ENCODE measurements around the gene GPR183.
"Not testable (repeated sequence)": the region's sequence is repeated elsewhere in the genome, so short reads cannot be mapped to it uniquely, and the experiment has no call there.

Gene GPR183

DNA sequence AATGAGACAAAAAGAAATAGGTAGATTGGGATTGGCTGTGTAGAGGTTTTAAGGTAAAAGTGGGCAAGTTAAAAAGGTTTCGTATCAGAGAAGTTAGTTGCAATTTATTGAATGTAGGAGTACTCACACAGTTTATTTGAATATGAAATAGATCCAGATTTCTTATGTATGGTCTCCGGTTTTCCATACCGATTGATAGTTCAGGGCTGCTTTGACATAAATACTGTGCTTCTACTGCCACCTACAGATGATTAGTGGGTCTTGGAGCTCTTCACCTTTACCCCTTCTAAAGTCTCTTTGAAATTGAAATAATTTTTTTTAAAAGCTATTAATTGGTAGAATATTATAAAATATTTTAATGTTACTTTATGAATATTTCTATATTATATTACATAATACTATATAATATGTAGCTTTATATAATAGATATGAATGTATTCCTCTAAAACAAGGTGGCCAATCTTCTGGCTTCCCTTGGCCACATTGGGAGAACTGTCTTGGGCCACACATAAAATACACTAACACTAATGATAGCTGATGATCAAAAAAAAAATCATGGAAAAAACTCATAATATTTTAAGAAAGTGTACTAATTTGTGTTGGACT lies 41.3 kb downstream of the GPR183 start:
- DNase-seq: no peak

DNA sequence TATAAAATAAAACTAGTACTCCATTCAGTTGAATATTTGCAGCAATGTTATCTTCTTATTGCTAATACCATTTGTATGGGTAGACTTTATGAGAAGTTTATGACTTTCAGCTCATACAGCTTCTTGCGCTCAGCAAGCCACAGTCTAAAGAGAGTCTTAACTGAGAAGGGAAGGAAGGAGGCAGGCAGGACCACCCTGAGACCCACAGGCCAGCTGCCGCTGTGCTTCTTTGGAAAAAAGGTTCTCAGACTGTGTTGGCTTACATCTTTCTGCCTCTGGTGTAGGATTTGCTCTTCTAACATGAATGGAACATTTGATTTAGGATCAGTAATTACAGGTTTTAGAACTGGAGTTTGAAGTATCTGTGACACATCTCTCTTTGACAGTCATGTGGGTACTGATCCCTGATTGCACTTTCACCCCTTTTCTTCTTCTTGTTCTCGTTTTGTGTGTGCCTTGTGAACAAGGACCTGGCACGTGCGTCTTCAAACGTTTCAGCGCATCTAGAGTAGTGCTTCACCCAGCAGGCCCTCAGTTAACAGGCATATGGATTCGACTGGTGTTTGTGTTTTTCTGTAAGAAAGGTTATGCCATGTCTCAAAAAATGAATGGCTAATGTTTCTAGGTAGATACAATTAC lies 41.9 kb downstream of the GPR183 start:
- DNase-seq: no peak

DNA sequence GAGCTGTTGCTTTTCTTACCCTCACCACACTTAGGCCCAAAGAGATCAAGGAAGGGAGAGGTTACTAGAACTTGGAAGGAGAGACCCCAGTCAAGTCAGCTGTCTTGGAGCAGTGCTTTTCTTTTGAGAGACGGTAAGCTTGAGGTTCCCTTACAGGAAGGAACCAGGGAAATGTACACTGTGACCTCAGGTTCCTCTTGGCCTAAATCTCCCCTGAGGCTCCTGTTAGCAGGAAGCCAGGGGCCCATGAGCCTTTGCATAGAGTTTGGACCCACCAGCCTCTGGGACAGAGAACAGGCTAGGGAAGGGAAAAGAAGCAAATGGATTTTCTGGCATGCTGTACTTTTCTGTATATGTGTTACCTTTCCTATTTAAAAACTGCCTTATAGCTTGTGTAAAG lies 43.1 kb downstream of the GPR183 start:
- no peak for DNase-seq

DNA sequence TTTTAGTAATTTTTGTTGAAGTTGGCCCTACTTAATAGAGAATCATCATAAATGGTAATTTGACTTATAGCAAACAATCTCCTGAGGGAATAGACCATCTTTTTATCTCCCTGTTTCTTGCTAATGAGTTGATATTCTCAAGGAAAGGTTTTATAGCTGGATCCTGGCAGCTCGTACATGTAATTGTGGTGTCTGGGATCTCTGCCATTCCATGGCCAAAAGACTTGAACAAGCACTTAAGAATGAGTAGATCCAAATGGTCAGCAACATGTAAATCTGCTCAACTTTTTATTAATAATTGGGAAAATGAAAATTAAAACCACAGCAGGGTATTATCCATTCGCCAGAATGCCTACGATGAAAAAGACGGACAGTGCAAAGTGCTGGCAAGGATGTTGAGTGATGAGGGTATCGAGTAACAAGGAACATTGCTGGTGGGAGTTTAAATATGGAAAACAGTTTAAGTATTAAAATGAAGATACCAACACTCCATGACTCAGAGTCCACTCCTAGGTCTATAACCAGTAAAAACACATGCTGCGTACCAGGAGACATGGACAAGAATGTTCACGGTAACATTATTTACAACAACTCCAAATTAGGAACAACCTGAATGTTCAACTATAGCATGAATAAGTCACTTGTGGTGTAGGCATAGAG lies 43.9 kb downstream of the GPR183 start:
- DNase-seq: no peak

DNA sequence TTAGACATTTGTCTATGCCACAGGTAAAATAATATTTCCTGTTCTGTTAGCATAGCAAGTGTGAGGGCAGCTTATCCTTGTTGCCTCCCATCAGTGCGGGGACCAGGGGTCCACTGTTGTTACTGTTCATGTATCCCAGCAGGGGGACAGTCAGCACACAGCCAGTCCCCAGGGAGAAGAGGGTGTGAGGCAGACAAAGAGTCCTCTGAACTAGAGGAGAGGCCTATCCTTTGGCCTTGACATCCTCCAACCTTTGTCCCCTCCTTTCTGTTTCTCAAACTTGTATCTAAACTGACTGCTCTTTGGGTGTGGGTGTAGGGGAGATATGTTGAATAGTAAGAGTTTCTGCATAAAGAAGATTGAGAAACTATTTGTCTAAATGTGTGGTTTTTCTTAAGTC lies 46.1 kb downstream of the GPR183 start:
- DNase-seq: no peak

DNA sequence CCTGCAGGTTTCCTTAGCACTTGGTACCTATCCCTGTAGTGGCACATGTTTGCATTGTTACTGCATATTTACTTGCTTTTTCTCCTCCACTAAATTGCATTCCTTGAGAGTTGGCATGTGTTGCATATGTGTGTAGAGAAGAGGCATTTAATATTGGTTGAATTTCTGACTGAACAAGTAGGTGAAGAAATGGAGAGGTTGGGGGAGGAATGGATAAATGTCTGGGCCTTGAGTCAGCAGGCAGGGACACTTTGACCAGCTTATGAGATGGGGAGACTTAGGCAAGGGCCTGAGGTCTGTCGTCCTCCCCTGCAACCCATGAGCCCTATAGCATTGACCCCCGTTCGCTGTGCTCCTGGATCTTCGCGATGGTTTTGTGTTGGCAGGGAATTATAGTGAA lies 47.0 kb downstream of the GPR183 start:
- no peak for DNase-seq

DNA sequence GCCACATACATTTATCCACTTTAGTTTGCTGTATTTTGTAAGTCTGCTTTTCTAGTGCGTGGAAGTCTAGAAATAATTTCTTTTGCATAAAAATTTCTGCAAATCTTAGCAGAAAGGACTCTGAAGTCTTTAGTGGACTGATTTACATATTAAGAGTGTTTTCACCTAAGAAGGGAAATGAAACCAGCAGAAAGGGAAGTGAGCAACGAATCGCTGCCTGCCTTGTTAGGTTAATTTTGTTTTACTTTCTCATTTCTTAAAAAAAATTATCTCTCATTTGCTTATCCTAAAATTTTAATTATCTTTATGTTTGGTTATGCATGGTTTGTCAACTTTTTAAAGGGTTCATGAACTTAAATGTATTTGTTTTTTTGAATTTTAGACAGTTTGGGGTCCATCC lies 48.3 kb downstream of the GPR183 start:
- DNase-seq: no peak

DNA sequence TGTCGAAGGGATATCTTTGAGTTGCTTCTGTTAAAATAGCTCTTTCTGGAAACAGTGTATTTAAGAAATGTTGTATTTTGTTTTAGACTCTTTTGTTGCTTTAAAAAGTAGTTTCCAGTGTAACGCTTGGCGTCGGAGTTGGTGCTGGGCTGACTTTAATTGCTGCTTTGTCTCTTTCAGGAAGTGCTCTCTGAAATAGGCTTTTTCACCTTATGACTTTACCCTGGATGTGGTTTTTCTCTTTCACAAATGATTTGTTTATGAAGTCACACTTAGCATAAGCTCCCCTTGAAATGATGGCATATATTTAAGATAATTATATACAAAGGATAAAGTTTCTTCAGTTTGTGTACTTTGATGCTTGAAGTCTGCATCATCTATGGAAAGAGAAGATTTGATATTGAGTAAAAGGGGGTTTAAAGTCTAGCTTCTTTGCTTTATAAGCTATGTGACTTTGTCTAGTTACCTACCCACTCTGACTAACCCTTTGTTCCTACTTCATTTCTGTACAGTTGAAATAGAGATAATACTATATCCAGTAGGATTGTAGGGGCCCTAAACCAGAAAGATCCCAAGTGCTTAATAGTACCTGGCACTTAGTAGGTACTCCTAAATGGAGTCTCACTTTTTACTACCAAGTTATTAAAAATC lies 48.9 kb downstream of the GPR183 start, which contains the start of gene GPR18:
Gene GPR18 (minus strand): TSS at position 170 of the 651 bp plus-strand sequence. CDS start 2,507 bp downstream, outside the sequence.
- DNase-seq: no peak

DNA sequence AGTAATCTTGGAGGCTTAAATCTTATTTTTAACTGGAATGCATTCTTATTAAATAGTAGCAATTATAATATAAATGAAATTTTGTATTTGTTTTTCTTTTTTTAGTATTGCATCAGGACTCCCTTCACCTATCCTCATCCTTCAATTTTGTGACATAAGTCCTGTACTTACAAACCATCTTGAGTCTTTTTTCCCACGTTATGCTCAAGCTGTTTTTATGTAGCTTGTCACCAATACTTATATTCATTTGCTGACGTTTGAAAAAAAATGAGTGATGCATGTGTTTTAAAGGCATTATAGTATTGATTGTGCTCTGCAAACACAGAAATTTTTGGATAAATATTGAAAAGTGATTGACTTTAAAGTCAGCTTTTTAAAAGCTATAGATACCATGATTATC lies 49.9 kb downstream of the GPR183 start:
- DNase-seq: no peak

DNA sequence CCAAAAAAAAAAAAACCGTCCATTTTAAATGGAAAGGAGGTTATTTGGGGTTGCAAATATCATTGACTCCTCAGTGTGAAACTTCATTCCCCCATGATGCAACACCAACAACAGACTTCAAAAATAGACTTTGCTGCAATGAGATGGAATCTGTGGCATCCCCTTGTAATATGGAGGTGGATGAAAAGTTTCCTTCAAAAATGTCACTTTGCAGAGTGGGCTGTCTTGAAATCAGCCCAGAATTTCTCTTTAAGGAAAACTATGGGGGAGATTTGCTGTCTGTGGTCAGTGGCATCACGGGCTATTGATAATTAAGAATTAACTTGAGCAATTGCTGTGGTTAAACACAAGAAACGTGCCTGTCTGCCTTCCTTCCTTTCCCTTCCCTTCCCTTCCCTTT lies 50.5 kb downstream of the GPR183 start:
- DNase-seq: no peak

DNA sequence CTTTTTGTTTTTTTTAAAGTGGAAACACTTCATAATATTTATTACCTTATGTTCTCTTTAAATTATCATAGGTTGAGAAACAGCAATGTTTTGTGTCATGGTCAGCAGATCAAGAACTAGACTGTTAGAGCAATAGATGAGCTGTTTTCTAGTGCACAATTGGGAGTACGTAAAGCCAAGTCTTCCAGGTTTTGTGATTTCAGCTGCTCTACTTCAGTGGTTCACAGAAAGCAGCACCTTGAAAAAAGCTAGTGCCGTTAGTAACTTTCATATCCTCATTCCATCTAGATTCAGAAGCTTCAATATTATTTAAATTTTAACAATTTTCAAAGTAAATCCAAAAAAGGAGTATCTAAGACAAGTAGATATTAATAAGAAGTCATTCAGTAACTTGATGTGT lies 50.9 kb downstream of the GPR183 start:
- no peak for DNase-seq

DNA sequence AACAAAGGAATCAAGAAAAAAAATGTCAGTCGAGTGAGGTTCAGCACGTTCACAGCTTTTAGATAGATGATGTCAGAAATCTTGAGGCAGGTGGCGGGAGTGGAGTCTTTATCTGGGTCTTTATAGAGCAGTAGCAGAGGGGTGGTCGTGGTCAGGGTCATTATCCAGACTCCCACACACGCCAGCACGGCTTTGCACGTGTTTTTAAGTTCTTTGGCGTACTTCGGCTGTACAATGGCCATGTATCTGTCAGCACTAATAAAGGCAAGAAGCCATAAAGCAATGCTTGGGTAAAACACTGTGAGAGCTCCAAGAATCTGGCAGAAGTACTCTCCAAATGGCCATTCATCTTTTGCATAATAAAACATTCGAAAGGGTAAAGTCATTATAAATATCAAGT lies 51.9 kb downstream of the GPR183 start:
- DNase-seq: no peak

DNA sequence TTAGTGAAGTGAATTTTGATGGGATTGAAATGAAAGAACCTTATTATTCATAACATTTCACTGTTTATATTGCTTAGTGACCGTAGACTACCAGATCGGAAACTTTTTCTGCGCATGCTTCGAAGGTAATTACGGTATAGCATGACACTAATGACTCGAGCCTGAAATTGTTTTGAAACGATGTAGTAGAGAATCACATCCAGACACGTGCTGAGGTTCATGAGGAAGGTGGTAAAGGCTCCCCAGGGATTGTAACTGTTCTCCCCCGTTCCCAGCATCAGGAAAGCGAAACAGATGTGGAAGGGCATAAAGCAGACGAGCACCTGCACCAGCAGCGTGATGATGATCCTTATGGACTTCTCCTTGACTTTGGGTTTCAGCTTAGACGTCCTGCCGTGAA lies 52.4 kb downstream of the GPR183 start:
- DNase-seq: no peak

DNA sequence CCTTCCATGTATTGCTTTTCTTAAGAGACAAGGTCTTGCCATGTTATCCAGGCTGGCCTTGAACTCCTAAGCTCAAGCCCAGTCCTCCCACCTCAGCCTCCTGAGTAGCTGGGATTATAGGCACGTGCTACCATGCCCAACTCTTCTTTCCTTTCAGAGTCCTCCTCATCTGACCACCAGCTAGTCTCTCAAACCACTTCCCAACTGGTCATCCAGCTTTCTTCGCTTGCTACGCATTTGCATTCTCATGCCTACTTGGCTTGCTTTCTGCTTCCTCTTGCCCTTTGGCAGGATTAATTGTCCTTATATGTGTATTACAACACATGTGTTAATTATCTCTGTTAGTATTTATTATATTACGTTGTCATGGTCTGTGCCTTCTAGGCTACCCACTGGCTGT lies 55.3 kb downstream of the GPR183 start:
- DNase-seq: no peak

DNA sequence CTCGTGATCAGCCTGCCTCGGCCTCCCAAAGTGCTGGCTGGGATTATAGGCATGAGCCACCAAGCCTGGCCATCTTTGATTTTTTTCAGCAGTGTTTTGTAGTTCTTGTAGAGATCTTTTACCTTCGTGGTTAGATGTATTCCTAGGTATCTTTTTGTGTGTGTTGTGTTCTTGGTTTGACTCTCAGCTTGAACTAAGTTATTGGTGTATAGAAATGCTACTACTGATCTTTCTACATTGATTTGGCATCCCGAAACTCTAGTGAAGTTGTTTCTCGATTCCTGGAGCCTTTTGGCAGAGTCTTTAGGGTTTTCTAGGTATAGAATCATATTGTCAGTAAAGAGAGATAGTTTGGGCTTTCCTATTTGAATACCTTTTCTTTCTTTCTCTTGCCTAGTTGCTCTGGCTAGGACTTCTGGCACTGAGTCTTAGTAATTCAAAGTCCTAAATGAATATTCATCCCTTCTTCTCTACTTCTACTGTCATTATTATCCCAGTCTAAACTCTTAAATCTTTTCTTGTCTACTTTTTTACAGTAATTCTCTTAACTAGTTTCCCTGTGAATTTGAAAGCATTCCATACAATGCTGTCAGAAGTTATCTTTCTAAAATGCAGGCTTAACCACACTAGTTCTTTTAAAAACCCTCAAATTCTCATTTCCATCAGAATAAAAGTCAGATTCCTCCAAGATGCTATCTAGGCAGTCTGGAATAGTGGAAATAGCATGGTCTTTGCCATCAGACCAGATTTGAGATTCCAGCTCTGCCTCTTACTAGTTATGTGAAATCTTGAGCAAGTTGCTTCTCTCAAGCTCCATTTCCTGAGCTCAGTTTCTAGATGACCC lies 56.0 kb downstream of the GPR183 start:
- no peak for DNase-seq

DNA sequence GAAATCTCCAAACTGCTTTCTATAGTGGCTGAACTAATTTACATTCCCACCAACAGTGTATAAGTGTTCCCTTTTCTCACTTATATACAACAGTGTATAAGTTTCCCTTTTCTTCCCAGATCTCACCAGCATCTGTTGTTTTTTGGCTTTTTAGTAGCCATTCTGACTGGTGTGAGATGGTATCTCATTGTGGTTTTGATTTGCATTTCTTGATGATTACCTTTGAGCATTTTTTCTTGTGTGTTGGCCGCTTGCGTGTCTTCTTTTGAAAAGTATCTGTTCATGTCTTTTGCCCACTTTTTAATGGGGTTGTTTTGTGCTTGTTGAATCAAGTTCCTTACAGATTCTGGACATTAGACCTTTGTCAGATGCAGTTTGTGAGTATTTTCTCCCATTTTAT lies 57.6 kb downstream of the GPR183 start:
- not testable (repeated sequence) for DNase-seq

DNA sequence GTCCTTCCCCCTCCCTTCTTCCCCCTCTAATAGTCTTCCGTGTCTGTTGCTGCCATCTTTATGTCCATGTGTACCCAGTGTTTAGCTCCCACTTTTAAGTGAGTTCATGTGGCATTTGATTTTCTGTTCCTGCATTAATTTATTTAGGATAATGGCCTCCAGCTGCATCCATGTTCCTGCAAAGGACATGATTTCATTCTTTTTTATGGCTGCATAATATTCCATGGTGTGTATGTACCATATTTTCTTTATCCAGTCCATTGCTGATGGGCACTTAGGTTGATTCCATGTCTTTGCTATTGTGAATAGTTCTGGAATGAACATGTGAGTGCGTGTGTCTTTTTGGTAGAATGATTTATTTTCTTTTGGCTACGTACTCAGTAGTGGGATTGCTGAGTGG lies 58.0 kb downstream of the GPR183 start:
- DNase-seq: not testable (repeated sequence)

DNA sequence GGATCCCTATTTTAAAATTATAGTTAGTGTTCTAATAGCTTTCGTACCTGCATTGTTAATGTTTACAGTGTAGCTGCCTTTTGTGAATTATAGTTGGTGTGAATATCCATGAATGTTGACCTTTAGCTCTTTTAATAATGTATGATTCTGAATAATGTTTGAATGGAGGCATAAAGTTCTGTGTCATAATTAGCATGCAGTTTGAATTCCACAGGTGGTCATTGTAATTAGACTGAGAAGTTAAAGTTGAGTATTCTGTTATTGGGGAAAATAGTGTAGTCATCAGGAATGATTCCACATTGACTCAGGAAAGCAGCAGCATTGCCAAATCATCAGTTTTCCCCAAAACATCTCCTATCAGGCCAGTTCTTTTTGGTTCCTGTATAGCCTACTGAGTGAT lies 61.1 kb downstream of the GPR183 start:
- no peak for DNase-seq

Data from activated CD4-positive, CD25-positive, alpha-beta regulatory T cell treated with anti-CD3 and anti-CD28 coated beads, Interleukin-2, amount 50 U/mL, for 72 hours (primary cell).